HG02884 (cell line): ENCODE data around the gene TAGLN.

Experiments used
- ATAC-seq: cut with Tn5 transposase; IDR thresholded peaks from one replicate; pipeline ENCODE4 v1.9.1; 2021; ENCODE audit warnings: mild to moderate bottlenecking, moderate library complexity; ENCODE audit not compliant: unreplicated experiment

The TAGLN gene

GRCh38 chr11:117199053-117199915 lies at the start of gene TAGLN:
Gene TAGLN, plus strand, starts transcription at chr11:117199370. Its CDS starts 3,644 bp downstream, at chr11:117203014.
- no peak for ATAC-seq

GRCh38 chr11:117152066-117152465 lies 47.1 kb upstream of the TAGLN start:
- ATAC-seq: no peak

GRCh38 chr11:117154468-117154867 lies 44.7 kb upstream of the TAGLN start:
- ATAC-seq: no peak

- no peak for ATAC-seq
Observed at GRCh38 chr11:117157507-117157906, 41.7 kb upstream of the TAGLN start.

GRCh38 chr11:117159892-117160291 lies 39.3 kb upstream of the TAGLN start:
- no peak for ATAC-seq

- ATAC-seq: no peak
Observed at GRCh38 chr11:117160826-117161225, 38.3 kb upstream of the TAGLN start.

- no peak for ATAC-seq
Observed at GRCh38 chr11:117166491-117166890, 32.7 kb upstream of the TAGLN start.

- ATAC-seq: no peak
Observed at GRCh38 chr11:117169736-117170135, 29.4 kb upstream of the TAGLN start.

GRCh38 chr11:117170210-117170609 lies 29.0 kb upstream of the TAGLN start:
- ATAC-seq: no peak

- no peak for ATAC-seq
Observed at GRCh38 chr11:117171007-117171403, 28.2 kb upstream of the TAGLN start.

- ATAC-seq: no peak
Observed at GRCh38 chr11:117171404-117172061, 27.6 kb upstream of the TAGLN start.

GRCh38 chr11:117172724-117173421 lies 26.3 kb upstream of the TAGLN start:
- ATAC-seq: no peak

- no peak for ATAC-seq
Observed at GRCh38 chr11:117175104-117175503, 24.1 kb upstream of the TAGLN start.

- ATAC-seq: no peak
Observed at GRCh38 chr11:117175781-117176180, 23.4 kb upstream of the TAGLN start.

GRCh38 chr11:117176186-117176585 lies 23.0 kb upstream of the TAGLN start:
- no peak for ATAC-seq

- no peak for ATAC-seq
Observed at GRCh38 chr11:117177534-117178209, 21.5 kb upstream of the TAGLN start.

GRCh38 chr11:117178210-117179034 lies 20.7 kb upstream of the TAGLN start, which contains the start of gene SIDT2:
Gene SIDT2, plus strand, starts transcription at chr11:117178743. Its CDS starts 521 bp downstream, at chr11:117179264.
- peak; percentile 87 for ATAC-seq

GRCh38 chr11:117179048-117179999 lies 19.8 kb upstream of the TAGLN start:
- peak; percentile 25 for ATAC-seq

- ATAC-seq: no peak
Observed at GRCh38 chr11:117180020-117180419, 19.1 kb upstream of the TAGLN start.
